HepG2 (cell line): Measurements from ENCODE around the gene SLC22A23. TPM values are rescaled to one million over a fixed set of nuclear protein-coding genes. Genes with fewer than 3 reads are reported as not detected.

ENCODE experiments used
- AGO1 ChIP-seq: fragments of 200-400 bp; formaldehyde crosslinking; IDR thresholded peaks from 2 replicates; pipeline ENCODE4 v1.6.1; 2017; ENCODE audit warnings: mild to moderate bottlenecking, low read depth, low read length, moderate library complexity; ENCODE audit not compliant: poor library complexity, severe bottlenecking
- BORCS8-MEF2B ChIP-seq: sonication (generic); formaldehyde crosslinking; IDR thresholded peaks from 2 replicates; pipeline ENCODE4 v1.8.0; 2022; ENCODE audit warnings: mild to moderate bottlenecking, missing genetic modification reagents
- CBX5 ChIP-seq: sonication (generic); formaldehyde crosslinking; IDR thresholded peaks from 2 replicates; pipeline ENCODE4 v1.4.0; 2020; ENCODE audit warnings: missing genetic modification reagents, borderline replicate concordance
- GPN1 ChIP-seq: sonication (generic); formaldehyde crosslinking; IDR thresholded peaks from 2 replicates; pipeline ENCODE4 v1.5.1; 2020; ENCODE audit warnings: missing genetic modification reagents, borderline replicate concordance
- SMARCE1 ChIP-seq: fragments of 450-650 bp; IDR thresholded peaks from 2 replicates; pipeline ENCODE4 v1.6.1; 2017; ENCODE audit warnings: borderline replicate concordance
- TOPORS ChIP-seq: sonication (generic); formaldehyde crosslinking; IDR thresholded peaks from 2 replicates; pipeline ENCODE4 v1.8.0; 2023; ENCODE audit warnings: mild to moderate bottlenecking, missing genetic modification reagents
- ZBTB42 ChIP-seq: sonication (generic); formaldehyde crosslinking; IDR thresholded peaks from 2 replicates; pipeline ENCODE4 v1.5.0; 2020; ENCODE audit warnings: mild to moderate bottlenecking, missing genetic modification reagents
- ZNF329 ChIP-seq: sonication (generic); formaldehyde crosslinking; IDR thresholded peaks from 2 replicates; pipeline ENCODE4 v1.9.0; 2021; ENCODE audit warnings: low read depth, mild to moderate bottlenecking, missing genetic modification reagents
- ZNF468 ChIP-seq: sonication (generic); formaldehyde crosslinking; IDR thresholded peaks from 2 replicates; pipeline ENCODE4 v1.8.0; 2022; ENCODE audit warnings: mild to moderate bottlenecking, moderate library complexity, missing genetic modification reagents
- ZNF781 ChIP-seq: sonication (generic); formaldehyde crosslinking; IDR thresholded peaks from 2 replicates; pipeline ENCODE4 v1.5.1; 2020; ENCODE audit warnings: borderline replicate concordance, mild to moderate bottlenecking, missing genetic modification reagents; ENCODE audit errors: not compliant biosample characterization
- polyA plus RNA-seq, 8 experiments: library from polyadenylated mRNA; depleted of rRNA in 3 of 8; stranded (reverse) in 7 of 8; unstranded in 1 of 8; fragments of >200 nt; fragmentation: Illumina TruSeq in 4 of 8; extraction: Trizol in 4 of 8; gene quantifications; 2 replicates each; pipeline versions ENCODE4 v1.2.1 to v1.2.3, GENCODE V29; 2011 to 2016; ENCODE audit warnings: low read depth in 4 of 8, missing spikeins in 1 of 8, mixed read lengths in 1 of 8; ENCODE audit not compliant: insufficient read depth in 1 of 8
- total RNA-seq, 5 experiments: library from RNA; depleted of rRNA; stranded (reverse); fragments of >200 nt; fragmentation: Illumina TruSeq; extraction: Trizol; gene quantifications; 2 replicates each; pipeline ENCODE4 v1.2.3, GENCODE V29; 2016; ENCODE audit warnings: low read depth in 1 of 5
- TF ChIP-seq, protein P1 (sequence below): sonication (generic); formaldehyde crosslinking; IDR thresholded peaks from 2 replicates; pipeline ENCODE4 v1.4.0; 2020; ENCODE audit warnings: missing genetic modification reagents, borderline replicate concordance
- TF ChIP-seq, protein P2 (sequence below): sonication (generic); formaldehyde crosslinking; IDR thresholded peaks from 2 replicates; pipeline ENCODE4 v1.4.0; 2020; ENCODE audit warnings: mild to moderate bottlenecking, missing genetic modification reagents
- TF ChIP-seq, protein P3 (sequence below): sonication (generic); formaldehyde crosslinking; conservative IDR thresholded peaks from 2 replicates; pipeline ENCODE4 v1.8.0; 2022; ENCODE audit warnings: low read depth, missing genetic modification reagents
- TF ChIP-seq, protein P4 (sequence below): sonication (generic); formaldehyde crosslinking; IDR thresholded peaks from 2 replicates; pipeline ENCODE4 v1.5.0; 2020; ENCODE audit warnings: mild to moderate bottlenecking, missing genetic modification reagents, borderline replicate concordance

SLC22A23 gene
- total and polyA plus RNA-seq, 2 of the 13 experiments (the other 11 are each of a cell fraction or from before 2014, with no cell fraction given): 11.8 to 17.5 TPM

DNA sequence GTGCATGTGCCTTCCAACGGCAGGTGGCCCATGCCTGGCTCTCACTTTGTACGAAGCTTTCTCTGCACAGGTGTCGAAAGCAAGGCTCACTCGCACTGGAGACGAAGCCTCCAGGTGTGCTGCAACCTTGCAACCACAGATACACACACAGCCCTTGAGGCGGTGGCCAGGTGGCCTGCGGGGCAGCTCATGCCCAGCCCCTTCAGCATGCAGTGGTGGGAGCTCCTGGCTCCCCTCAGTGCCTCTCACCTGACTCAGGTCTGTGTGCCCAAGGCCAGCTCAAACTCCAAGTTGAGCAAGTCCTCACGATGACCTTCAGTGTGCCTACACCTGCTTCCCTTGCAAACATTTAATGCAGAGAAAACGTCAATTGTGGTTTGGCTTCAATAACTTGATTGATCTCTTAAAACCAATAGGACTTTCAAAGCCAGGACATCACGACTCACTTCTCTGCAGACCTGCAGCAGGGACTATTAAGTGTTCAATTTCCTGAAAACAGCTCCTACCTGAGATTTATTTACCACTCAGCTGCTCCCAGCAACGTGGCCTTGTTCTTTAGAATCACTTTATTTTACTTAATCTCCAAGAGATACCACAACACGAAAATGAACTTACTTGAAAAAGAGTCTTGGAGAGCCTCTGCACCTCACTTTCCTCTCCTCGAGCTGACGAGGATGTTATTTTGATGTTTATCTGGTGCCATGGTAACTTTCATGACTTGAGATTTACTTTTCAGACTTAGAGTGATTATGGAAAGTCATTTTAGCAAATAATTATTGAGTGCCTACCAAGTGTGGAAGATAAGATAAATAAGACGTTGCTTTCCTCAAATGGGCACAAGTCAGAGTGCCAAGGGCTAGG is 86.3 kb downstream of the SLC22A23 start (continued):
- TF ChIP-seq, protein P1, sequence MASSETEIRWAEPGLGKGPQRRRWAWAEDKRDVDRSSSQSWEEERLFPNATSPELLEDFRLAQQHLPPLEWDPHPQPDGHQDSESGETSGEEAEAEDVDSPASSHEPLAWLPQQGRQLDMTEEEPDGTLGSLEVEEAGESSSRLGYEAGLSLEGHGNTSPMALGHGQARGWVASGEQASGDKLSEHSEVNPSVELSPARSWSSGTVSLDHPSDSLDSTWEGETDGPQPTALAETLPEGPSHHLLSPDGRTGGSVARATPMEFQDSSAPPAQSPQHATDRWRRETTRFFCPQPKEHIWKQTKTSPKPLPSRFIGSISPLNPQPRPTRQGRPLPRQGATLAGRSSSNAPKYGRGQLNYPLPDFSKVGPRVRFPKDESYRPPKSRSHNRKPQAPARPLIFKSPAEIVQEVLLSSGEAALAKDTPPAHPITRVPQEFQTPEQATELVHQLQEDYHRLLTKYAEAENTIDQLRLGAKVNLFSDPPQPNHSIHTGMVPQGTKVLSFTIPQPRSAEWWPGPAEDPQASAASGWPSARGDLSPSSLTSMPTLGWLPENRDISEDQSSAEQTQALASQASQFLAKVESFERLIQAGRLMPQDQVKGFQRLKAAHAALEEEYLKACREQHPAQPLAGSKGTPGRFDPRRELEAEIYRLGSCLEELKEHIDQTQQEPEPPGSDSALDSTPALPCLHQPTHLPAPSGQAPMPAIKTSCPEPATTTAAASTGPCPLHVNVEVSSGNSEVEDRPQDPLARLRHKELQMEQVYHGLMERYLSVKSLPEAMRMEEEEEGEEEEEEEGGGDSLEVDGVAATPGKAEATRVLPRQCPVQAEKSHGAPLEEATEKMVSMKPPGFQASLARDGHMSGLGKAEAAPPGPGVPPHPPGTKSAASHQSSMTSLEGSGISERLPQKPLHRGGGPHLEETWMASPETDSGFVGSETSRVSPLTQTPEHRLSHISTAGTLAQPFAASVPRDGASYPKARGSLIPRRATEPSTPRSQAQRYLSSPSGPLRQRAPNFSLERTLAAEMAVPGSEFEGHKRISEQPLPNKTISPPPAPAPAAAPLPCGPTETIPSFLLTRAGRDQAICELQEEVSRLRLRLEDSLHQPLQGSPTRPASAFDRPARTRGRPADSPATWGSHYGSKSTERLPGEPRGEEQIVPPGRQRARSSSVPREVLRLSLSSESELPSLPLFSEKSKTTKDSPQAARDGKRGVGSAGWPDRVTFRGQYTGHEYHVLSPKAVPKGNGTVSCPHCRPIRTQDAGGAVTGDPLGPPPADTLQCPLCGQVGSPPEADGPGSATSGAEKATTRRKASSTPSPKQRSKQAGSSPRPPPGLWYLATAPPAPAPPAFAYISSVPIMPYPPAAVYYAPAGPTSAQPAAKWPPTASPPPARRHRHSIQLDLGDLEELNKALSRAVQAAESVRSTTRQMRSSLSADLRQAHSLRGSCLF: no peak
- TF ChIP-seq, protein P2, sequence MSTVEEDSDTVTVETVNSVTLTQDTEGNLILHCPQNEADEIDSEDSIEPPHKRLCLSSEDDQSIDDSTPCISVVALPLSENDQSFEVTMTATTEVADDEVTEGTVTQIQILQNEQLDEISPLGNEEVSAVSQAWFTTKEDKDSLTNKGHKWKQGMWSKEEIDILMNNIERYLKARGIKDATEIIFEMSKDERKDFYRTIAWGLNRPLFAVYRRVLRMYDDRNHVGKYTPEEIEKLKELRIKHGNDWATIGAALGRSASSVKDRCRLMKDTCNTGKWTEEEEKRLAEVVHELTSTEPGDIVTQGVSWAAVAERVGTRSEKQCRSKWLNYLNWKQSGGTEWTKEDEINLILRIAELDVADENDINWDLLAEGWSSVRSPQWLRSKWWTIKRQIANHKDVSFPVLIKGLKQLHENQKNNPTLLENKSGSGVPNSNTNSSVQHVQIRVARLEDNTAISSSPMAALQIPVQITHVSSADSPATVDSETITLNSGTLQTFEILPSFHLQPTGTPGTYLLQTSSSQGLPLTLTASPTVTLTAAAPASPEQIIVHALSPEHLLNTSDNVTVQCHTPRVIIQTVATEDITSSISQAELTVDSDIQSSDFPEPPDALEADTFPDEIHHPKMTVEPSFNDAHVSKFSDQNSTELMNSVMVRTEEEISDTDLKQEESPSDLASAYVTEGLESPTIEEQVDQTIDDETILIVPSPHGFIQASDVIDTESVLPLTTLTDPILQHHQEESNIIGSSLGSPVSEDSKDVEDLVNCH (CRISPR knock-in tag): no peak
- no peak for TF ChIP-seq SMARCE1
- 0 out of 2 replicates have a peak, but pooled peaks have one; percentile 18 for TF ChIP-seq TOPORS (CRISPR knock-in tag)
- TF ChIP-seq, protein P3, sequence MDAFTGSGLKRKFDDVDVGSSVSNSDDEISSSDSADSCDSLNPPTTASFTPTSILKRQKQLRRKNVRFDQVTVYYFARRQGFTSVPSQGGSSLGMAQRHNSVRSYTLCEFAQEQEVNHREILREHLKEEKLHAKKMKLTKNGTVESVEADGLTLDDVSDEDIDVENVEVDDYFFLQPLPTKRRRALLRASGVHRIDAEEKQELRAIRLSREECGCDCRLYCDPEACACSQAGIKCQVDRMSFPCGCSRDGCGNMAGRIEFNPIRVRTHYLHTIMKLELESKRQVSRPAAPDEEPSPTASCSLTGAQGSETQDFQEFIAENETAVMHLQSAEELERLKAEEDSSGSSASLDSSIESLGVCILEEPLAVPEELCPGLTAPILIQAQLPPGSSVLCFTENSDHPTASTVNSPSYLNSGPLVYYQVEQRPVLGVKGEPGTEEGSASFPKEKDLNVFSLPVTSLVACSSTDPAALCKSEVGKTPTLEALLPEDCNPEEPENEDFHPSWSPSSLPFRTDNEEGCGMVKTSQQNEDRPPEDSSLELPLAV (CRISPR knock-in tag): no peak
- no peak for TF ChIP-seq ZNF468 (CRISPR knock-in tag)
- TF ChIP-seq GPN1 (CRISPR knock-in tag): no peak
- peak; percentile 91 for TF ChIP-seq ZNF781 (CRISPR knock-in tag)
- TF ChIP-seq BORCS8-MEF2B: peak; percentile 94
- no peak for TF ChIP-seq ZNF329 (CRISPR knock-in tag)
- TF ChIP-seq AGO1: peak; percentile 61
- peak; percentile 88; the same call in 1 of the 2 replicates for TF ChIP-seq ZBTB42 (CRISPR knock-in tag)
- peak; percentile 99 for TF ChIP-seq CBX5 (CRISPR knock-in tag)
- TF ChIP-seq, protein P4, sequence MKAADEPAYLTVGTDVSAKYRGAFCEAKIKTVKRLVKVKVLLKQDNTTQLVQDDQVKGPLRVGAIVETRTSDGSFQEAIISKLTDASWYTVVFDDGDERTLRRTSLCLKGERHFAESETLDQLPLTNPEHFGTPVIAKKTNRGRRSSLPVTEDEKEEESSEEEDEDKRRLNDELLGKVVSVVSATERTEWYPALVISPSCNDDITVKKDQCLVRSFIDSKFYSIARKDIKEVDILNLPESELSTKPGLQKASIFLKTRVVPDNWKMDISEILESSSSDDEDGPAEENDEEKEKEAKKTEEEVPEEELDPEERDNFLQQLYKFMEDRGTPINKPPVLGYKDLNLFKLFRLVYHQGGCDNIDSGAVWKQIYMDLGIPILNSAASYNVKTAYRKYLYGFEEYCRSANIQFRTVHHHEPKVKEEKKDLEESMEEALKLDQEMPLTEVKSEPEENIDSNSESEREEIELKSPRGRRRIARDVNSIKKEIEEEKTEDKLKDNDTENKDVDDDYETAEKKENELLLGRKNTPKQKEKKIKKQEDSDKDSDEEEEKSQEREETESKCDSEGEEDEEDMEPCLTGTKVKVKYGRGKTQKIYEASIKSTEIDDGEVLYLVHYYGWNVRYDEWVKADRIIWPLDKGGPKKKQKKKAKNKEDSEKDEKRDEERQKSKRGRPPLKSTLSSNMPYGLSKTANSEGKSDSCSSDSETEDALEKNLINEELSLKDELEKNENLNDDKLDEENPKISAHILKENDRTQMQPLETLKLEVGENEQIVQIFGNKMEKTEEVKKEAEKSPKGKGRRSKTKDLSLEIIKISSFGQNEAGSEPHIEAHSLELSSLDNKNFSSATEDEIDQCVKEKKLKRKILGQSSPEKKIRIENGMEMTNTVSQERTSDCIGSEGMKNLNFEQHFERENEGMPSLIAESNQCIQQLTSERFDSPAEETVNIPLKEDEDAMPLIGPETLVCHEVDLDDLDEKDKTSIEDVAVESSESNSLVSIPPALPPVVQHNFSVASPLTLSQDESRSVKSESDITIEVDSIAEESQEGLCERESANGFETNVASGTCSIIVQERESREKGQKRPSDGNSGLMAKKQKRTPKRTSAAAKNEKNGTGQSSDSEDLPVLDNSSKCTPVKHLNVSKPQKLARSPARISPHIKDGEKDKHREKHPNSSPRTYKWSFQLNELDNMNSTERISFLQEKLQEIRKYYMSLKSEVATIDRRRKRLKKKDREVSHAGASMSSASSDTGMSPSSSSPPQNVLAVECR: peak; percentile 89
